Measurements from ENCODE around the gene ERVK3-1. TPM values are rescaled to one million over a fixed set of nuclear protein-coding genes. Genes with fewer than 3 reads are reported as not detected.
"Not testable (repeated sequence)": the region's sequence is repeated elsewhere in the genome, so short reads cannot be mapped to it uniquely, and the experiment has no call there.

Gene ERVK3-1
- total RNA-seq, 1 donor from 2014 or later: 40.4 TPM

- peak overlapping the region; percentile 75 for H3K4me3 ChIP-seq (ENCODE audit: low read depth, low read length)
- no peak for DNase-seq (ENCODE audit: low read depth)
- TF ChIP-seq CTCF (conservative IDR thresholded peaks at IDR 0.05; ENCODE audit: low read depth, low read length): no peak
These were observed 471 bp upstream of the ERVK3-1 start for GRCh38 chr19:58304748-58305064.

DNA sequence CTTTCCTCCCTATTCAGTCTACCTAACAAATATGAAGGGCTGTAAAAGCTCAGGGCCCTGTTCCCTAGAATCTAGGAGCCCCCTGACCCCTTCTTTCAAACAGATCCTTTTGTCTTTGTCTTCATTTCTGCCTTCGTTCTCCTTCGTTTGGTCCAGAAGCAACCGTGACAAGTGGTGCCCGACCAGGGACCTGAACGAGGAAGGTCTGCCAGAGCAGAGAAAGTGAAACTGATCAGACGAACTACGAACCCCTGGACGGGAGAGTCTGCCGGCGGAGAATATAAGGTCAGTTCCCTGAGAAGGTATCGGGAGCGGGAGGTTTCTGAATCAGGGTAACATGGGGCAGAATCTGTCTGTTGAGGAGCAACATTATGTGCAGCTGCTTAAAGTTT is 751 bp downstream of the ERVK3-1 start:
- no peak for DNase-seq (ENCODE audit: low read depth)
- no peak for TF ChIP-seq CTCF (conservative IDR thresholded peaks at IDR 0.05; ENCODE audit: low read depth, low read length)
- H3K4me3 ChIP-seq (ENCODE audit: low read depth, low read length): peak overlapping the region; percentile 75

GRCh38 chr19:58307736-58308135 is 2.6 kb downstream of the ERVK3-1 start:
- TF ChIP-seq CTCF (conservative IDR thresholded peaks at IDR 0.05; ENCODE audit: low read depth, low read length): no peak
- no peak overlapping the region for H3K4me3 ChIP-seq (ENCODE audit: low read depth, low read length)
- DNase-seq (ENCODE audit: low read depth): no peak

DNA sequence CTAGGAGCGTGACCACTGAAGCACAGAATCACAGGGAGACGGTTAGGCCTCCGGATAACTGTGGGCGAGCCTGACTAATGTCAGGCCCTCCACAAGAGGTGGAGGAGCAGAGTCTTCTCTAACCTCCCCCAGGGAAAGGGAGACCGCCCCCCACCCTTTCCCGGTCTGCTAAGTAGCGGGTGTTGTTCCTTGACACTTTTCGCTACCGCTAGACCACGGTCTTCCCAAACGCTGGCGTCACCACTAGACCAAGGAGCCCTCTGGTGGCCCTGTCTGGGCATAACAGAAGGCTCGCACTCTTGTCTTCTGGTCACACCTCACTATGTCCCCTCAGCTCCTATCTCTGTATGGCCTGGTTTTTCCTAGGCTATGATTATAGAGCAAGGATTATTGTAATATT is 5.5 kb downstream of the ERVK3-1 start:
- not testable (repeated sequence) for DNase-seq (ENCODE audit: low read depth)
- TF ChIP-seq CTCF (conservative IDR thresholded peaks at IDR 0.05; ENCODE audit: low read depth, low read length): peak; percentile 27

DNA sequence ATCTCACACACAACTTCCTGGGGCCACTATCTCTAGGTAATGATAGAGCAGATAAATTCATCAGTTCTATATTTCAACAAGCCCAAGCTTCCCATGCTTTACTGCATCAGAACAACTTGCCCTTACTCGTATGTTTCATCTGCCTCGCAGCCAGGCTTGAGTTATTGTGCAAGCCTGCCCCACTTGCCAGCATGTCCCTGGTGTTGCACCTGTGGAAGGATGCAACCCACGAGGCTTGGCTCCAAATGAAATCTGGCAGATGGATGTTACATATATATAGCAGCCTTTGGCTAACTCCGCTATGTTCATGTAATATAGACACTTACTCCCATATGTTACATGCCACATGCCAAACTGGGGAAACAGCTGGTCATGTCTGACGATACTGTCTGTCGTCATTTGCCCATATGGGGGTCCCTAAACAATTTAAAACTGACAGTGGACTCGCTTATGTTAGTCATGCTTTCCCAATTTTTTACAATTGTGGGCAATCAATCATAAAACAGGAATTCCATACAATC is 6.2 kb downstream of the ERVK3-1 start:
- DNase-seq (ENCODE audit: low read depth): no peak
- H3K4me3 ChIP-seq (ENCODE audit: low read depth, low read length): no peak overlapping the region
- TF ChIP-seq CTCF (conservative IDR thresholded peaks at IDR 0.05; ENCODE audit: low read depth, low read length): no peak

More for the DNA sequence above, 5.5 kb downstream of the ERVK3-1 start:
- H3K4me3 ChIP-seq (ENCODE audit: low read depth, low read length): not testable (repeated sequence)

GRCh38 chr19:58315580-58315979 is 10.4 kb downstream of the ERVK3-1 start:
- TF ChIP-seq CTCF (conservative IDR thresholded peaks at IDR 0.05; ENCODE audit: low read depth, low read length): no peak
- no peak for DNase-seq (ENCODE audit: low read depth)
- H3K4me3 ChIP-seq (ENCODE audit: low read depth, low read length): no peak overlapping the region

DNA sequence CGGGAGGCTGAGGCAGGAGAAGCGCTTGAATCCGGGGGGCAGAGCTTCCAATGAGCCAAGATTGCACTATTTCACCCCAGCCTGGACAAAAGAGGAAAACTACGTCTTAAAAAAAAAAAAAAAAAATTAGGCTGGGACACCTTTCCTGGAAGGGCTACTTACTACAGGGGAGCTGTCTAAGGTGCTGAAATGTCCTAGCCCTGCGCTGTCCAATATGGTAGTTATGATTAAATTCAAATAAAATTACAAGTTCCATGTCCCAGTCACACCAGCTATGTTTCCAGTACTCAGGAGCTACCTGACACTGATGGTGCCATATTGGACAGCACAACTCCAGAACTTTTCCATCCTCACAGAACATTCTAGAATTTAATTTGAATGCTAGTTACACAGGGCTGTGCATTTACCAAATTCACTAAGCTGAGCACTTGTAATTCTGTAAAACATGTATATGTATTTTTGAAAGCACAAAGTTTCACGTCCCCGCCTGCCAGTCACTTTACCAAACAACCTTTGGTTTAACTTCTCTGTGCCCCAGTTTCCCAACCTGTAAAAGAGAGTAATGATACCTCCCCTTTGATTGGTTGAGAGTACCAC is 12.4 kb downstream of the ERVK3-1 start:
- TF ChIP-seq CTCF (conservative IDR thresholded peaks at IDR 0.05; ENCODE audit: low read depth, low read length): no peak
- DNase-seq (ENCODE audit: low read depth): no peak

More for the DNA sequence above, 12.4 kb downstream of the ERVK3-1 start:
- no peak overlapping the region for H3K4me3 ChIP-seq (ENCODE audit: low read depth, low read length)

All from epithelial cell of proximal tubule (primary cell).